ENCODE results near the gene POC1B. TPM values are rescaled to one million over a fixed set of nuclear protein-coding genes. Genes with fewer than 3 reads are reported as not detected.

POC1B gene
- total and polyA plus RNA-seq, 8 donors: 19.5 to 27.8 (median 23.1) TPM

DNA sequence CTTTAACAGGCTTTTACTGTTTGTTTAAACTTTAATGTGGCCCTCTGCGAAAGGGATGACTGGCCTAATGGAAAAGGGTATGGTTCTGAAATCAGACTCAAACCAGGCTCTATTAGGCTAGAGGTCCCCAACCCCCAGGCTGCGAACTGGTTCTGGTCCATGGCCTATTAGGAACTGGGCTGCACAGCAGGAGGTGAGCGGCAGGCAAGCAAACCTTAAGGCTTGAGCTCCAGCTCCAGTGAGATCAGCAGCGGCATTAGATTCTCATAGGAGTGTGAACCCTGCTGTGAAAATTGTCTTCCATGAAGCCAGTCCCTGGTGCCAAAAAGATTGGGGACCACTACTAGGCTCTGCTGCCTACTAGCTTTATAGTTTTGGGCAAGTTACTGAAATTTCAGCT, 12.3 kb downstream of the POC1B start:
- intact Hi-C loops (cut with DNase I): no loop called here
- no peak overlapping the region for H3K4me3 ChIP-seq
- no peaks in the 10 kb centered on the region for H3K9me3 ChIP-seq
- no peak for DNase-seq
- no peaks in the 10 kb centered on the region for H3K36me3 ChIP-seq
- TF ChIP-seq CTCF (IDR thresholded peaks at IDR 0.05): no peak
- H3K4me1 ChIP-seq: no peaks in the 10 kb centered on the region
- no peaks in the 10 kb centered on the region for H3K27me3 ChIP-seq
- H3K27ac ChIP-seq: no peak overlapping the region
- ATAC-seq: no peak

DNA sequence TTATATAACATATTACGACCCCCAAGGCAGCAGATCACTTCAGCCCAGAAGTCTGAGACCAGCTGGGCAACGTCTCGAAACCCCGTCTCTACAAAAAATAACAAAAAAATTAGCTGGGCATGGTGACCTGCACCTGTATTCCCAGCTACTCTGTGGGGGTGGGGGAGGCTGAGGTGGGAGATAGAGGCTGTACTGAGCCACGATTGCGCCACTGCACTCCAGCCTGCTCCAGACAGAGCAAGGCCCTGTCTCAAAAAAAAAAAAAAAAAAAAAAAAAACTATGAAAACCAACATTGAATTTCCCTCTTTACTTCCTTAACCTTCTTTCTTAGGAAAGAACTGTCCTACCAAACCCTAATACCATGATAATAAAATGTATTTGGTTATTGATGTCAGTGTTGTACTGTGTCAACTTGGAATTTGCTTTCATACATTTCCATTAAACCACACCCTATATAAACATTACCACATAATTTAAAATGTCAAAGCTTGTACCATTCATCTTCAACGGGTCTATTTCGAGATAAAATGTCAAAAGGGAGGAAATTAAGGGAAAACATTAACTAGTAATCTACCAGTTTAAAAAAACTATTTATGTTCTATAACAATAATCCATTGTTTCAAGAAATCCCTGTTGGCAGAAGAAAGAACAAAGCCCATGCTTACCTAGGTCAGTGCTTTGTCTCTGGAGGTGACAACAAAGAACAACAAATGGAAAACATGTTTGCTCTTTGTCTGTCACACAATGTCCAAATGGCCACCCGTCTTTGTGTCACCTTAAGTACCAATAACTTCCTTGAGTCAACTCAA, 18.6 kb downstream of the POC1B start:
- intact Hi-C loops (cut with DNase I): no loop called here
- H3K4me3 ChIP-seq: no peak overlapping the region
- no peaks in the 10 kb centered on the region for H3K9me3 ChIP-seq
- DNase-seq: no peak
- no peaks in the 10 kb centered on the region for H3K4me1 ChIP-seq
- no peaks in the 10 kb centered on the region for H3K27me3 ChIP-seq
- ATAC-seq: peak; percentile 66
- H3K27ac ChIP-seq: no peak overlapping the region
- H3K36me3 ChIP-seq: no peaks in the 10 kb centered on the region
- no peak for TF ChIP-seq CTCF (IDR thresholded peaks at IDR 0.05)

GRCh38 chr12:89506050-89506449, 19.8 kb downstream of the POC1B start:
- no peaks in the 10 kb centered on the region for H3K36me3 ChIP-seq
- H3K4me3 ChIP-seq: no peak overlapping the region
- ATAC-seq: no peak
- DNase-seq: no peak
- no peak for TF ChIP-seq CTCF (IDR thresholded peaks at IDR 0.05)
- no peaks in the 10 kb centered on the region for H3K27me3 ChIP-seq
- intact Hi-C loops (cut with DNase I): no loop called here
- no peaks in the 10 kb centered on the region for H3K4me1 ChIP-seq
- H3K27ac ChIP-seq: no peak overlapping the region
- H3K9me3 ChIP-seq: no peaks in the 10 kb centered on the region

- H3K27me3 ChIP-seq: no peaks in the 10 kb centered on the region
- intact Hi-C loops (cut with DNase I): no loop called here
- no peaks in the 10 kb centered on the region for H3K9me3 ChIP-seq
- no peak for DNase-seq
- H3K4me1 ChIP-seq: no peaks in the 10 kb centered on the region
- peaks cover 0 to 5% of the 10 kb centered on the region in 2 donors for H3K36me3 ChIP-seq
- no peak for ATAC-seq
- H3K4me3 ChIP-seq: no peak overlapping the region
- TF ChIP-seq CTCF (IDR thresholded peaks at IDR 0.05): no peak
- H3K27ac ChIP-seq: no peak overlapping the region
These were observed 21.1 kb downstream of the POC1B start for GRCh38 chr12:89504560-89505346.

GRCh38 chr12:89501793-89502192, 24.1 kb downstream of the POC1B start:
- H3K4me3 ChIP-seq: no peak overlapping the region
- no peak overlapping the region for H3K27ac ChIP-seq
- no peaks in the 10 kb centered on the region for H3K9me3 ChIP-seq
- no peak for TF ChIP-seq CTCF (IDR thresholded peaks at IDR 0.05)
- intact Hi-C loops (cut with DNase I): no loop called here
- no peaks in the 10 kb centered on the region for H3K27me3 ChIP-seq
- DNase-seq (no peak), ATAC-seq (no peak)
- no peaks in the 10 kb centered on the region for H3K4me1 ChIP-seq
- peaks cover 0 to 11% of the 10 kb centered on the region in 2 donors for H3K36me3 ChIP-seq

Measured in left lung (tissue), 10 donors.